ENCODE results near the gene DST.

GRCh38 chr6:56549014-56549413 lies 93.7 kb downstream of the DST start:
- TF ChIP-seq CTCF (IDR thresholded peaks at IDR 0.05), result peak; percentile 16; the same call in 1 of the 2 replicates
- no peak for TF ChIP-seq ZFX (IDR thresholded peaks at IDR 0.05; ENCODE audit: borderline replicate concordance)
